ENCODE measurements around the gene AUTS2.

- TF ChIP-seq, protein P1, sequence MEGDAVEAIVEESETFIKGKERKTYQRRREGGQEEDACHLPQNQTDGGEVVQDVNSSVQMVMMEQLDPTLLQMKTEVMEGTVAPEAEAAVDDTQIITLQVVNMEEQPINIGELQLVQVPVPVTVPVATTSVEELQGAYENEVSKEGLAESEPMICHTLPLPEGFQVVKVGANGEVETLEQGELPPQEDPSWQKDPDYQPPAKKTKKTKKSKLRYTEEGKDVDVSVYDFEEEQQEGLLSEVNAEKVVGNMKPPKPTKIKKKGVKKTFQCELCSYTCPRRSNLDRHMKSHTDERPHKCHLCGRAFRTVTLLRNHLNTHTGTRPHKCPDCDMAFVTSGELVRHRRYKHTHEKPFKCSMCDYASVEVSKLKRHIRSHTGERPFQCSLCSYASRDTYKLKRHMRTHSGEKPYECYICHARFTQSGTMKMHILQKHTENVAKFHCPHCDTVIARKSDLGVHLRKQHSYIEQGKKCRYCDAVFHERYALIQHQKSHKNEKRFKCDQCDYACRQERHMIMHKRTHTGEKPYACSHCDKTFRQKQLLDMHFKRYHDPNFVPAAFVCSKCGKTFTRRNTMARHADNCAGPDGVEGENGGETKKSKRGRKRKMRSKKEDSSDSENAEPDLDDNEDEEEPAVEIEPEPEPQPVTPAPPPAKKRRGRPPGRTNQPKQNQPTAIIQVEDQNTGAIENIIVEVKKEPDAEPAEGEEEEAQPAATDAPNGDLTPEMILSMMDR (IDR thresholded peaks at IDR 0.05; ENCODE audit: low read length): no peak
- no peak for TF ChIP-seq EZH2 (IDR thresholded peaks at IDR 0.05; ENCODE audit: borderline replicate concordance, low read length)
These were observed 836.5 kb downstream of the AUTS2 start for GRCh38 chr7:70434821-70435220.

Data from OCI-LY1 (cell line).